Measurements from ENCODE around the gene EEF1A1.
"Not testable (repeated sequence)": the region's sequence is repeated elsewhere in the genome, so short reads cannot be mapped to it uniquely, and the experiment has no call there.

- TF ChIP-seq CTCF (IDR thresholded peaks at IDR 0.05; ENCODE audit: insufficient read depth, low read length, poor library complexity, severe bottlenecking); EZH2phosphoT487 (conservative IDR thresholded peaks at IDR 0.05; ENCODE audit: low read length): not testable (repeated sequence)
Measured at GRCh38 chr6:73559399-73559794, 38.6 kb upstream of the EEF1A1 start.
